ENCODE results near the gene ZP4. TPM values are rescaled to one million over a fixed set of nuclear protein-coding genes. Genes with fewer than 3 reads are reported as not detected.

Gene ZP4
- total and polyA plus RNA-seq, 4 donors = not detected

DNA sequence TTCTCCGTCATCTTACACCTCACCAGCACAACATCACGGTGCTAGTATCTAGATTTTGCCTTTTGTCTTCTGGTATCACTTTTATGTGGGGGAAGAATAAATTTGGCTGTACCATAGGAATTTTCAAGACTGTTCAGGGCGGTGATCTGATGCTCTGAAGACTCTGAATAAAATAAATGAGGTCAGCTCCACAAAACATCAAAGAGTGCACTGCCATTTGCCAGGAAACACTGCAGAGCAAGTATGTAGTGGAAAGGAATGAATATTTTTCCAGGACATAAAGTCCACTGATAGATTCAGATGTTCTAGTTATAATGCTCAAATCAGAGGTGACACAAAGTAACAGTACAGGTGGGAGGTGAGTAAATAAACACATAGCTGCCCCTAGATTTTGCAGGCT is 56.3 kb downstream of the ZP4 start:
- no peaks in the 10 kb centered on the region for H3K36me3 ChIP-seq (ENCODE audit: control insufficient read depth, insufficient read depth, low read length)
- no CpG with 5 or more reads among the region's 3 CpGs for WGBS (ENCODE audit: insufficient coverage)
- H3K27ac ChIP-seq (ENCODE audit: low read depth, low read length) = no peak overlapping the region
- no peaks in the 10 kb centered on the region for H3K27me3 ChIP-seq (ENCODE audit: control insufficient read depth, insufficient read depth, low read length)
- DNase-seq (ENCODE audit: low read depth in 4 of 6, low spot score in 6 of 6) = peak in 1 of 6 donors; percentile 15
- H3K4me1 ChIP-seq (ENCODE audit: control insufficient read depth, insufficient read depth, low read length) = peaks cover 3% of the 10 kb centered on the region
- no peaks in the 10 kb centered on the region for H3K9me3 ChIP-seq (ENCODE audit: control insufficient read depth, insufficient read depth, low read length)
- no peak overlapping the region for H3K4me3 ChIP-seq (ENCODE audit: low read depth, low read length)

DNA sequence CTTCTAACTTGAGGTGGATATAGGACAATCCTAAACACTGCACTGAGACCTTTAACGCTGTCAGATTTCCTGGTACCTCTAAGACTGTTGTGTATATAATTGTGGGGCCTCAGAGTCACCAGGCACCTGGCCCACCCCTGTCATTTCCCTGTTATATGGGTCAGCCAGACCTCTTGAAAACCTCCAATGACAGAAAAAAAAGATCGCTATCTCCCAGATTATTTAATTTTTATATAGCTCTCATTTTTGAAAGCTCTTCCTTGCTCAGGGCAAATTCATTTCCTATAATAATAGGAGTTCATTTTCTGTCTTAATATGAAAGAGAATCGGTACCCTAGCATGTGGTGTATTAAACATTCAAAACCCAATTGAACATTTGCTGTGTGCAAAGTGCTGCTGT is 56.7 kb downstream of the ZP4 start:
- H3K4me1 ChIP-seq (ENCODE audit: control insufficient read depth, insufficient read depth, low read length) = peaks cover 3% of the 10 kb centered on the region
- H3K36me3 ChIP-seq (ENCODE audit: control insufficient read depth, insufficient read depth, low read length) = no peaks in the 10 kb centered on the region
- no CpG with 5 or more reads among the region's 3 CpGs for WGBS (ENCODE audit: insufficient coverage)
- H3K9me3 ChIP-seq (ENCODE audit: control insufficient read depth, insufficient read depth, low read length) = no peaks in the 10 kb centered on the region
- H3K27me3 ChIP-seq (ENCODE audit: control insufficient read depth, insufficient read depth, low read length) = no peaks in the 10 kb centered on the region
- DNase-seq (ENCODE audit: low read depth in 4 of 6, low spot score in 6 of 6) = no peak
- H3K27ac ChIP-seq (ENCODE audit: low read depth, low read length) = no peak overlapping the region
- H3K4me3 ChIP-seq (ENCODE audit: low read depth, low read length) = no peak overlapping the region

DNA sequence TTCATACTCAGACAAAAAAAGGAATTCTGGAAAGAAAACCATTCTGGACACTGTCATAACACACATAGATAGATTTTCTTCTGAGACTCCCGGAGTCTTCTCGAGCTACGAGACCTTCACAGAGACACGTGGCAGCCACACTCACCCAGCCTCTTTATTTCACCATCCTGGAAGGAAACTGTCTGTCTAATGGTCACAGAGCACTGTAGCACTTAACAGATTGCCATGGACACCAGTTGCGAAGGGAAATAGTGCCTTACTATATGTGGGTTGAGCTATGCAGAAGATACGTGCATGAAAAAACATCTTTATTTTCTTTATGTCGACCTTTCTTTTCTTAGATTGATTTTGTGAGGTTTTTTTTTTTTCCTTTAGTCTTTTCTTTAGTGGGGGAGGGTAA is 57.9 kb downstream of the ZP4 start:
- no peak overlapping the region for H3K27ac ChIP-seq (ENCODE audit: low read depth, low read length)
- H3K27me3 ChIP-seq (ENCODE audit: control insufficient read depth, insufficient read depth, low read length) = no peaks in the 10 kb centered on the region
- no peaks in the 10 kb centered on the region for H3K9me3 ChIP-seq (ENCODE audit: control insufficient read depth, insufficient read depth, low read length)
- WGBS (ENCODE audit: insufficient coverage) = no CpG with 5 or more reads among the region's 7 CpGs
- peak in 1 of 6 donors; percentile 5 for DNase-seq (ENCODE audit: low read depth in 4 of 6, low spot score in 6 of 6)
- H3K36me3 ChIP-seq (ENCODE audit: control insufficient read depth, insufficient read depth, low read length) = no peaks in the 10 kb centered on the region
- peaks cover 3% of the 10 kb centered on the region for H3K4me1 ChIP-seq (ENCODE audit: control insufficient read depth, insufficient read depth, low read length)
- H3K4me3 ChIP-seq (ENCODE audit: low read depth, low read length) = no peak overlapping the region

Measured in spinal cord (tissue), 10 donors.